ENCODE results near the gene GARNL3.

GARNL3 gene

DNA sequence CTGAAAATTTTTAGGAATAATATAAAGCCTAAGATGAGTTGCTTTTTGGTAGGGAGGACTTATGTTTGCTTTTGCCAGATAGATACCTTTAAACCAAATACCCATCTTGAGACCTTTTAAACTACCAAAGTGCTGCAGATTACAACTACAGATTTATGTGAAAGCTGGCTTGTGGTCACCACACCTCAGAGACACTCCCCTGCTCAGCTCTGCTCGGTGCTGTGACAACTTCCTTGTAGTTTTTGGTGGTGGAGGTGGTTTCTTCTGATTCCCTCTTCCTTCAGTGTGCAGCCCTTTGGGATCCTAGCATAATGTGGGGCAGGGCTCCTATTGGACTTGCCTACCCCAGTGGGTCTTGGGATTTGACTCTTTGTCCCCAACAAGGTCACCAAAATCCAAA lies 29.2 kb downstream of the GARNL3 start:
- Histone ChIP-seq H3K27ac (ENCODE audit: low read length) (no peak overlapping the region), H3K27me3 (ENCODE audit: control insufficient read depth in 1 of 2, insufficient read depth in 2 of 2, low read length in 2 of 2) (no peaks in the 10 kb centered on the region), H3K9me3 (ENCODE audit: control insufficient read depth in 2 of 2, low read length in 2 of 2) (no peaks in the 10 kb centered on the region), H3K36me3 (ENCODE audit: control insufficient read depth in 2 of 2, insufficient read depth in 2 of 2, low read length in 2 of 2) (peaks cover 0 to 2% of the 10 kb centered on the region in 2 donors), H3K9ac (ENCODE audit: low read length in 2 of 2) (no peak overlapping the region), H3K4me1 (ENCODE audit: control insufficient read depth, insufficient read depth, low read length) (peaks cover 2% of the 10 kb centered on the region), H3K4me3 (ENCODE audit: low read length in 2 of 2) (no peak overlapping the region)

DNA sequence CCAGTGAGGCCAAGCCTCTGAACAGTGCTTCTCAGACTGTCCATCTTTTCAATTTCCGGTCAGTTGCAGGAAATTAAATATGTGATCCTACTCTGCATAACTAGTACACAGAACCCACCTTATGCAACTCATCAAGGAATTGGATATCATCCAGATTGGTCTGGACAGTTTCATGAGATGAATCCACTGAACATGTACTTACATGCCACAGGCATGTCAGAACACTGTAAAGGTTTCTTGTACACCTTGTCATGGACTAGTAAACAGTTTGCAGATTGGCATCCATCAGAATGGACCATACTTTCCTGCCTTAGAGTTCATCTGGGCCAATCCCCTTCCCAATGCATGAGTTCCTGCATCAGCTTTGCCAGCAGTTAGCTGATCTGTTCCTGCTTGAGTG lies 30.4 kb downstream of the GARNL3 start:
- Histone ChIP-seq H3K36me3 (ENCODE audit: control insufficient read depth in 2 of 2, insufficient read depth in 2 of 2, low read length in 2 of 2) (peaks cover 0 to 2% of the 10 kb centered on the region in 2 donors), H3K4me1 (ENCODE audit: control insufficient read depth, insufficient read depth, low read length) (peaks cover 2% of the 10 kb centered on the region), H3K4me3 (ENCODE audit: low read length in 2 of 2) (no peak overlapping the region), H3K9ac (ENCODE audit: low read length in 2 of 2) (no peak overlapping the region), H3K9me3 (ENCODE audit: control insufficient read depth in 2 of 2, low read length in 2 of 2) (no peaks in the 10 kb centered on the region), H3K27me3 (ENCODE audit: control insufficient read depth in 1 of 2, insufficient read depth in 2 of 2, low read length in 2 of 2) (no peaks in the 10 kb centered on the region), H3K27ac (ENCODE audit: low read length) (no peak overlapping the region)

DNA sequence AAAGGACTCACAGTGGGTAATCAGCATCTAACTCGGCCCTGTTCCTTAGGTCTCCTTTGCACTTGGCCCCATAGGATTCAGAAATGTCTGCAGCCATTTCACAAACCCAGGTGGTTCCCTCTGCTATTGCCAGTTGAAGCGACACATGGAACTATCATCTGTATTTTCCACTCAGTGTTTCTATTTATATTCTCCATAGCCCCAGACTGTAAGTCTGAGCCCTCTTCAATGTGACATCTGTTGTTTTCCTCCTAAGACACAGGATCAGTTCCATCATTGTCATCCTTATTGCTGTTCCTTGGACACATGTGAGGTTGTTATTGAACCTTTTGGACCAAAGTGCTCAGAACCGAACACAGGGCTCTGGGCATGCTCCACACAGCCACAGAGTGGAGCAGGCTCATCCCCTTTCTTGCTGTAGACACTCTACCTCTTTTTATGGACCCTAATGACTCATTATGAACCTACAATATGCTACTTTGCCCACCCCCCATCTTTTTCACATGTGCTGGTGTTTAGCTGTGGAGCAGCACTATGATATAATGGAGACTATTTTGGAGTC lies 36.4 kb downstream of the GARNL3 start:
- H3K4me1 ChIP-seq (ENCODE audit: control insufficient read depth, insufficient read depth, low read length): no peaks in the 10 kb centered on the region
- H3K27ac ChIP-seq (ENCODE audit: low read length): no peak overlapping the region
- H3K27me3 ChIP-seq (ENCODE audit: control insufficient read depth in 1 of 2, insufficient read depth in 2 of 2, low read length in 2 of 2): no peaks in the 10 kb centered on the region
- no peak overlapping the region for H3K4me3 ChIP-seq (ENCODE audit: low read length in 2 of 2)
- H3K9me3 ChIP-seq (ENCODE audit: control insufficient read depth in 2 of 2, low read length in 2 of 2): no peaks in the 10 kb centered on the region
- no peak overlapping the region for H3K9ac ChIP-seq (ENCODE audit: low read length in 2 of 2)
- no peaks in the 10 kb centered on the region for H3K36me3 ChIP-seq (ENCODE audit: control insufficient read depth in 2 of 2, insufficient read depth in 2 of 2, low read length in 2 of 2)

DNA sequence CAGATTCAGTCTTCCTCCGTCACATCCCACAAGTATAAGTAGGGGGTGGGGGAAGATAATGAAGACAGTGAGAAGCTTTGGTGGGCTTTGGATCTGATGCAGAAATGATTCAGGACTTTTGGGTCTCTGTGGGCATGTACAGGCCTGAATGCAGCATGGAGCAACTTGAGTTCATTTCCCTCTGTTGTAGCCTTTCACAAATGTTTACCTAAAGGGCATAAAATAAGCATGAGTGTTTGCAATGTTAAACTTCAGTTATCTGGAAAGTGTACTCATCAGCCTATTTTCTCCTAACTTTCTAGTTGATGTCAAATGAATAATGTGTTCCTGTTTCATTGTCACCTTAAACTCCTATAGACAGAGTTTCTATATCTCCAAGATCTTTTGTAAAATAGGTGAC lies 39.3 kb downstream of the GARNL3 start:
- H3K9ac ChIP-seq (ENCODE audit: low read length in 2 of 2): no peak overlapping the region

DNA sequence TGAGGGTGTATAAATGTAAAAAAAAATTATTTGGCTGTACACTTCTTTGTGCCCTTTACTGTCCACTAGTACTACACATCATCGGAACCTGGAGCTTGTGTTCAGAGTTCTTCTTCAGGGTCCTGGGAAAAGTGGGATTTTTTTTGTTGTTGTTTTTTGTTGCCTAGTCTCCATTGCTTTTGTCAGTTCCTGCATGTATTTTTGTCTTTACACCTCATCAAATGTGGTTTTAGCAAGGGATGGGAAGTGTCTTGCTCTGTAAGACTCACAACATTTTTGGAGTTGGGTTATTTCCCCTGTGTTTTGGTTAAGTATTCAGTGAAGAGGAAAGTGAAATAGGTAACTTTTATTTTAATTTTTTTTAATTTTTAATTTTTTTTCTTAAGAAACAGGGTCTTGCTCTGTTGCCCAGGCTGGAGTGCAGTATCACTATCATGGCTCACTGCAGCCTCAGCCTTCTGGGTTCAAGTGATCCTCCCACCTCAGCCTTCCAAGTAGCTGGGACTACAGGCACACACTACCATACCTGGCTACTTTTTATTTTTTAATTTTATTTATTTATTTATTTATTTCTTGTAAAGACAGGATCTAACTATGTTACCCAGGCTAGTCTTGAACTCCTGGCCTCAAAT lies 40.7 kb downstream of the GARNL3 start:
- H3K27ac ChIP-seq (ENCODE audit: low read length): no peak overlapping the region
- no peak overlapping the region for H3K9ac ChIP-seq (ENCODE audit: low read length in 2 of 2)
- H3K4me3 ChIP-seq (ENCODE audit: low read length in 2 of 2): no peak overlapping the region
- no peaks in the 10 kb centered on the region for H3K4me1 ChIP-seq (ENCODE audit: control insufficient read depth, insufficient read depth, low read length)
- H3K27me3 ChIP-seq (ENCODE audit: control insufficient read depth in 1 of 2, insufficient read depth in 2 of 2, low read length in 2 of 2): no peaks in the 10 kb centered on the region
- H3K36me3 ChIP-seq (ENCODE audit: control insufficient read depth in 2 of 2, insufficient read depth in 2 of 2, low read length in 2 of 2): no peaks in the 10 kb centered on the region
- no peaks in the 10 kb centered on the region for H3K9me3 ChIP-seq (ENCODE audit: control insufficient read depth in 2 of 2, low read length in 2 of 2)

More for the DNA sequence above, 39.3 kb downstream of the GARNL3 start:
- Histone ChIP-seq H3K36me3 (ENCODE audit: control insufficient read depth in 2 of 2, insufficient read depth in 2 of 2, low read length in 2 of 2) (no peaks in the 10 kb centered on the region), H3K27ac (ENCODE audit: low read length) (no peak overlapping the region), H3K9me3 (ENCODE audit: control insufficient read depth in 2 of 2, low read length in 2 of 2) (no peaks in the 10 kb centered on the region), H3K4me3 (ENCODE audit: low read length in 2 of 2) (no peak overlapping the region), H3K27me3 (ENCODE audit: control insufficient read depth in 1 of 2, insufficient read depth in 2 of 2, low read length in 2 of 2) (no peaks in the 10 kb centered on the region), H3K4me1 (ENCODE audit: control insufficient read depth, insufficient read depth, low read length) (no peaks in the 10 kb centered on the region)

DNA sequence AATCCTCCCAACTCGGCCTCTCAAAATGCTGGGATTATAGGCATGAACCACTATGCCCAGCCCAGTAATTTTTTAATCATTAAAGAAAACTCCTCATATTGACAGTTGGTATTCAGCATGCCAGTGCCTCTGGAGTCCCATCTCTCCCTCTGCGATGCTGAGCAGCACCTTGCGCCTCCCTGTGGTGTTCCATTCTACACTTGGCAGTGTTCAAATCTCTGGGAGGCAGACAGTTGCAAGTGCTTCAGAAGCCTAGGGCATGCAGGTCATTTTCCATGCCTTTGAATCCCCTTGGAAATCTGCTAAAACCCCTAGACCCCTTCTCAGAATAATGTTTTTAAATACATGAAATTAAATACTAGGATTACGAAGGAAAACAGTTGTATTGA lies 41.3 kb downstream of the GARNL3 start:
- Histone ChIP-seq H3K4me3 (ENCODE audit: low read length in 2 of 2) (no peak overlapping the region), H3K9ac (ENCODE audit: low read length in 2 of 2) (no peak overlapping the region), H3K4me1 (ENCODE audit: control insufficient read depth, insufficient read depth, low read length) (peaks cover 2% of the 10 kb centered on the region), H3K27ac (ENCODE audit: low read length) (no peak overlapping the region), H3K27me3 (ENCODE audit: control insufficient read depth in 1 of 2, insufficient read depth in 2 of 2, low read length in 2 of 2) (no peaks in the 10 kb centered on the region), H3K36me3 (ENCODE audit: control insufficient read depth in 2 of 2, insufficient read depth in 2 of 2, low read length in 2 of 2) (no peaks in the 10 kb centered on the region), H3K9me3 (ENCODE audit: control insufficient read depth in 2 of 2, low read length in 2 of 2) (no peaks in the 10 kb centered on the region)

DNA sequence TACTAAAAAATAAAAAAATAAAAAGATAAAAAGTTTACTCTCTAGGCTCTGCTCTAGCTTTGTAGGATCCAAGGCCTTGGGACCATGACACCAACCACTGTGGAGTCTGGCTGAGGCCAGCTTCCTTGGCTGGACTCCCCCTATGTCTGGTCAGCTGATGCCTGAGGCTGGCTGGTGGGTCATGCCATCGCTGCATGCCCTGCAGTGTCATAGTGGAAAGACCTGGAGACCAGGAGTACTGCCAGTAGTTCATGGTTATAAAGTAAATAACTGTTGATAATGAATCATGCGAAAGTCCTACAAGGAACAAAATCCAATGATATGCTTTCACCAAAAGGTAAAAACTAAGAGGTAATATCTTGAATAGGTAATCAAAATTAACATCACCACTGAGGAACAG lies 43.2 kb downstream of the GARNL3 start:
- Histone ChIP-seq H3K4me1 (ENCODE audit: control insufficient read depth, insufficient read depth, low read length) (peaks cover 2% of the 10 kb centered on the region), H3K36me3 (ENCODE audit: control insufficient read depth in 2 of 2, insufficient read depth in 2 of 2, low read length in 2 of 2) (no peaks in the 10 kb centered on the region), H3K9ac (ENCODE audit: low read length in 2 of 2) (no peak overlapping the region), H3K27me3 (ENCODE audit: control insufficient read depth in 1 of 2, insufficient read depth in 2 of 2, low read length in 2 of 2) (no peaks in the 10 kb centered on the region), H3K4me3 (ENCODE audit: low read length in 2 of 2) (no peak overlapping the region), H3K27ac (ENCODE audit: low read length) (no peak overlapping the region), H3K9me3 (ENCODE audit: control insufficient read depth in 2 of 2, low read length in 2 of 2) (no peaks in the 10 kb centered on the region)

DNA sequence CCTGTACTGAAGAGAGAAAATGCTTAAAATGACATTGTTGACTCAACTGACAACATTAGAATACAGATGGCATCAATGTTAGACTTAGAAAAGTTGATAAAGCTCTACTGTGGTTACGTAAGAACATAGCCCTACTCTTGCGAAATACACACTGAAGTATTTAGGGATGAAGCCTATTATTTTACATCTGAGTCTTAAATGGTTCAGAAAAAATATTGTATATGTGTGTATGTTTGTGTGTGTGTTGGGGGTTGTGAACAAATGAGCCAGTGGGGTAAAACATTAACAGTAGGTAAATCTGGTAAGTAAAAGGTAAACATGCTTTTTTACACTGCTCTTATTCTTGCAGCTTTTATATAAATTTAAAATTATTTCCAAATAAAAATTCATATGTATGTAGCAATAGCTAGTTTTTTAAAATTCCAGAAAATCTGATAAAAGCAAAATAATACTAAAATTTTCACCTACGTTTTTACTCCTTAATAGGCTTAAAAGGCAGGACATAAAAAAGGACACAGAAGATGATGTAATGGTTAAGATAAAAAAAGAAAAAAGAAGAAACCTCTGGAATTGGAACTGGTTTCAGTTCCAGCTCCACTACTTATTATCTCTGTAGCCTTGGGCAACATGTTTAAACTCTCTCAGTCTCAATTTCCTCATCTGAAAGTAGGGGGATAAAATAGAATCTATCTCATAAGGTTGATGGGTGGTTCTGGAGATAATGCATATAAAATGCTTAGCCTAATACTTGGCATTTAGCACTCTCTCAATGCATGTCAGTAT lies 44.3 kb downstream of the GARNL3 start:
- peaks cover 2% of the 10 kb centered on the region for H3K4me1 ChIP-seq (ENCODE audit: control insufficient read depth, insufficient read depth, low read length)
- no peak overlapping the region for H3K27ac ChIP-seq (ENCODE audit: low read length)
- H3K27me3 ChIP-seq (ENCODE audit: control insufficient read depth in 1 of 2, insufficient read depth in 2 of 2, low read length in 2 of 2): no peaks in the 10 kb centered on the region
- H3K36me3 ChIP-seq (ENCODE audit: control insufficient read depth in 2 of 2, insufficient read depth in 2 of 2, low read length in 2 of 2): peaks cover 1 to 4% of the 10 kb centered on the region in 2 donors
- H3K9me3 ChIP-seq (ENCODE audit: control insufficient read depth in 2 of 2, low read length in 2 of 2): no peaks in the 10 kb centered on the region
- H3K4me3 ChIP-seq (ENCODE audit: low read length in 2 of 2): no peak overlapping the region
- no peak overlapping the region for H3K9ac ChIP-seq (ENCODE audit: low read length in 2 of 2)

DNA sequence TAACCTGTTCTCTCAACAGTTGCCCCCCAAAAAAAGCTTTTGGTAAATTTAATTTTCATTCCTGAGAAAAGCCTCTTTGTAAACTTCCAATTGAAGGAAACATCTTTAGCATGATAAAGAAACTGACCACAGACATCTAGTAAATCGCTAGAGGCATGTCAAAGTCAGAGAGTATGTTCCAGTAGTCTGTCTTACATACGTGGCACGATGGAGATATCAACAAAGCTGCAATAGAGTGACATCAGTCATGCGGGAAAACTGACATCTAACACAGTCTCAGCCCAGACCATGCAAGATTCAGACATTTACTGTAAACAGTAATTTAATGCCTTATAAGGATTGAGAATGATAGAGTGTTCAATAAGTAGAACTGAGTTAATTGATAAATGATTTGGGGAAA lies 45.1 kb downstream of the GARNL3 start:
- no peak overlapping the region for H3K9ac ChIP-seq (ENCODE audit: low read length in 2 of 2)
- H3K9me3 ChIP-seq (ENCODE audit: control insufficient read depth in 2 of 2, low read length in 2 of 2): no peaks in the 10 kb centered on the region
- H3K36me3 ChIP-seq (ENCODE audit: control insufficient read depth in 2 of 2, insufficient read depth in 2 of 2, low read length in 2 of 2): peaks cover 3 to 7% of the 10 kb centered on the region in 2 donors
- H3K27ac ChIP-seq (ENCODE audit: low read length): no peak overlapping the region
- H3K4me3 ChIP-seq (ENCODE audit: low read length in 2 of 2): no peak overlapping the region
- H3K27me3 ChIP-seq (ENCODE audit: control insufficient read depth in 1 of 2, insufficient read depth in 2 of 2, low read length in 2 of 2): no peaks in the 10 kb centered on the region
- H3K4me1 ChIP-seq (ENCODE audit: control insufficient read depth, insufficient read depth, low read length): peaks cover 2% of the 10 kb centered on the region

DNA sequence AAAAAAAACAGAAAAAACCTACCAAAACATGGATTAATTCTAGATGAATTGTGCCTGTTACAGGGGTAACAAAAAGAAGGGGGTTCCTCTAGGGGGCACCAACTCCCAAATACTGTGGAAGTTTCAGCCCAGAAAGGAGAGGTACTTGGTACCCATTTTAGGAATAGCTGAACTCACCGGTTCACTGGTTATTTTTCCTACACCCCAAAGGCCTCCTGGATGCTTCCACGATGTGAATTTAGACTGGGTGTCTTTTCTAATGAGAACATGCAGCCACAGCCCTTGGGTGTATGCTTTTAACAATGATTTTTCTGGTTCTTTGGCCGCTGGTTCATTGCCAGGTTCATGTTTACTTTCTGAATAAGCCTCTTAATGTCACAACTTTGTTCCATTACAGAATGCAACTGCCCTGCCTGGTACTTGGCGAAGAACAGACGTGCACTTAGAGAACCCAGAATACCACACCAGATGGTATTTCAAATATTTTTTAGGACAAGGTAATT lies 46.7 kb downstream of the GARNL3 start:
- Histone ChIP-seq H3K9ac (ENCODE audit: low read length in 2 of 2) (peak overlapping the region in 1 of 2 donors; percentile 0), H3K4me3 (ENCODE audit: low read length in 2 of 2) (no peak overlapping the region), H3K27me3 (ENCODE audit: control insufficient read depth in 1 of 2, insufficient read depth in 2 of 2, low read length in 2 of 2) (no peaks in the 10 kb centered on the region), H3K4me1 (ENCODE audit: control insufficient read depth, insufficient read depth, low read length) (peaks cover 2% of the 10 kb centered on the region), H3K9me3 (ENCODE audit: control insufficient read depth in 2 of 2, low read length in 2 of 2) (no peaks in the 10 kb centered on the region), H3K36me3 (ENCODE audit: control insufficient read depth in 2 of 2, insufficient read depth in 2 of 2, low read length in 2 of 2) (peaks cover 3 to 10% of the 10 kb centered on the region in 2 donors), H3K27ac (ENCODE audit: low read length) (peak overlapping the region; percentile 37)
